NCI-H1436 treated with DMSO at 0.1 percent for 48 hours (cell line): Measurements from ENCODE around the gene ADARB2.

Experiments
- DNase-seq: peaks from one replicate; lab custom pipeline; 2025; lab: John Stamatoyannopoulos, UW

Gene ADARB2

DNA sequence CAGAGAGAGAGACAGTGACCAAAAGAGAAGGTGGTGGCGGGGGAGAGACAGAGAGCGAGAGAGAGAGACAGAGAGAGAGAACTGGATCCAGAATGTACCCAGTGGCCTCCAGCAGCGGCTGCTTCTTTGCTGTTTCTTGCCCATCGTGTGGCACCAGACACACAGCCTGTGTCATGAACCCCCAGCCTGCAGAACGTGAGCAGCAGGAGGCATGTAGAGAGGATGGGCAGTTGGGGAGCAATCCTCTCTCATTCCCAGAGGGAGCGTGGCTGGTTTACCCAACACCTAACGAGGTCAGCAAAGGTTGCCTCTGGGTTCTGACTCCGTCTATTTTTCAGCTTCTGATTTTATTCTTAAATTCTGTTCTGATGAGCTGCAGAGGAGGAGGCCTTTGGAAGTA lies 168.1 kb downstream of the ADARB2 start:
- DNase-seq = no peak

DNA sequence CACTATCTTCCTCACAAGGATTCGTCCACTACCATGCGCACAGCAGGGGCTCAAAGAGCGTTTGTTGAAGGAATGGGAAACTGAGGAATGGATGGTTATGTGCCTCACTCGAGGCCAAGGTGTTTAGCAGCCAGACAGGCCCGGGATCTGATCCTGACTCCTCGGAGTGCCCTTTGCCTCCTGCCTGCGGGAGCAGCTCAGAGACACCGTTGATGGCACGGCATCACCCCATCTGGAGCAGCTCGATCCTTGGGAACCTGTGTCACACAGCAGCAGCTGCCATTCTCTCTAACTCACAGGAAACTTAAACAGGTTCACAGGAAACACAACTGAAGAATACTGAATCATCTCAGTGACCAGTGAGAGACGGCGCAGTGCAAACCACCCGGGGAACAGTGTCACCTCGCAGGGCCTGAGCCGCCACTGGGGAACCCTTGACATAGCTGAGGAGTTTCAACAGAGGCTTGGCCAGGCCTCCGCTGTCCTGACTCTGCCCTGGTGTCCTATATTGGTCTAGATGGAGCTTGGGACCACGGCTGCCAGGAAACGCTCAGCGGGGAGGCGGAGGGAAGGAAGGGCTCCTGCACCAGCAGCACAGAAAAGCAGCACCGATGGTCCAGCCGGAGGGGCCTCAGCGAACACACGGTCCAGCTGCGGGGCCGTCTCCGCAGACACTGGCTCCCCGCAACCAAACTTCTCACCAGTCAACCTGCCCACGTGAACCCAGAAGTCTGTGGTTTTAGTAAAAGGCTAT lies 169.4 kb downstream of the ADARB2 start:
- DNase-seq = no peak

GRCh38 chr10:1567152-1567551 lies 170.2 kb downstream of the ADARB2 start:
- no peak for DNase-seq

GRCh38 chr10:1564791-1565190 lies 172.5 kb downstream of the ADARB2 start:
- DNase-seq = no peak

DNA sequence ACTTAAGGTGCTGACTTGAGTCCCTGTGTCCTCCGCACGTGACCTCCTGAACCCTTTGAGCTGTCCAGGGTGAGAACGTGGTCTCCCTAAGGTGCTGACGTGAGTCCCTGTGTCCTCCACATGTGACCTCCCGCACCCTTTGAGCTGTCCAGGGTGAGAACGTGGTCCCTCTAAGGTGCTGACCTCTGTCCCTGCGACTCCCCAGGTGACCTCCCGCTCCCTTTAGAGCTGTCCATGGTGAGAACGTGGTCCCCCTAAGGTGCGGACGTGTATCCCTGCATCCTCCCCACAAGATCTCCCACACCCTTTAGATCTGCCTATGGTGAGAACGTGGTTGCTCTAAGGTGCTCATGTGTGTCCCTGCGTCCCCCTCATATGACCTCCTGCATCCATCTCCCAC lies 174.3 kb downstream of the ADARB2 start:
- no peak for DNase-seq

- no peak for DNase-seq
Observed at GRCh38 chr10:1561731-1562337, 175.5 kb downstream of the ADARB2 start.

- DNase-seq = no peak
Observed at GRCh38 chr10:1560535-1561192, 176.7 kb downstream of the ADARB2 start.

- DNase-seq = no peak
Observed at GRCh38 chr10:1559761-1560160, 177.6 kb downstream of the ADARB2 start.

DNA sequence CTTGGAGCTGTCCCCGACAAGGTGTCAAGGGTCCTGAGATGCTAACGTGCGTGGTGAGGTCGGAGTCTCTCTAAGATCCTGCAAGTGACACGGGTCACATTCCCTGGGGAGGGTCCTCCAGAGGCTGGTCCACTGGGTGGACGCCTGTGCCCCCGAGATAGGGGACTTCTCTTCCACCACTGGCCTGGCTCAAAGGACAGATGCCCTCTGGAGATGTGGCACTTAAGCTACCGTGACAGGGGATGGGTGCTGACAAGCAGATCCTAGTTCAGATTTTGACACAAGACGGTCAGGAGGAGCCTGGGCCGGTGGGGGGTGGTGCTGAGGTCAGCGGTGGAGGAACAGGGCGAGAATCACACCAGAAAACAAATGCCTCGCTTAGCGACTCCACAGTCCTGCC lies 178.0 kb downstream of the ADARB2 start:
- no peak for DNase-seq

- no peak for DNase-seq
Observed at GRCh38 chr10:1558906-1559305, 178.4 kb downstream of the ADARB2 start.

DNA sequence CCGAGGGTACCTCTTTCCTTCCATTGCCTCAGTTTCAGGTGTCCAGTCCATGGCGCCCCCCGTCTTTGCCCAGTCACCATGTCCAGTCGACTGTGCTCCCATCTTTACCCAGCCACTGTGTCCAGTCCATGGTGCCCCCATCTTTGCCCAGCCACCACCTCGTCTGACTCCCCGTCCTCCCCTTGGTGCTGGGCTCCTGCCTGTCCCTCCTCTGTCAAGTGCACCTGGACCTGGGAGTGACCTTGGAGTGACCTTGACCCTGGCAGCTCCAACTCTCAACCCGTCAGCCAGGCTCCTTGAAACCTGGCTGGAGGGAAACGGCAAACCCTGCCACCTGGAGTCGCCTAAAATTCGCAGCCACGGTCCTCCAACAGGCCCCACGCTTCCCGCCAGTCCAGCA lies 180.2 kb downstream of the ADARB2 start:
- DNase-seq = no peak

DNA sequence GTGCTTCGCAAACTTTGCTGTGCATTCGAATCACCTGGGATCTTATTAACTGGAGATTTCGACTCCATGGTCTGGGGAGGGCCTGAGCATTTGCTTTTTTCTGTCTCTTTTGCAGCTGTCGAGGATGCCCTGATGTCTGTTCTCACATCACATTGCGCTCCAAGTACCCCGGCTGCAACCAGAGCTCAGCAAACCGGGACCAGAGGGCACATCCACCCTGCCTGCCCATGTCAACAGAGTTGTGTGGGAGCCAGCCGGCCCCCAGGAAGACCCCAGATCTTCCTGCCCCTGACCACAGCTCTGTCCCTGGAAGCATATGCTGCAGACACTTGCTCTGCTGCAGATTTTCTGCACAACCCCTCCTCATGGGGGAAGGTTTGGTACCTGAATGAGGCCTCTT lies 180.8 kb downstream of the ADARB2 start:
- no peak for DNase-seq

GRCh38 chr10:1553951-1554350 lies 183.4 kb downstream of the ADARB2 start:
- no peak for DNase-seq

DNA sequence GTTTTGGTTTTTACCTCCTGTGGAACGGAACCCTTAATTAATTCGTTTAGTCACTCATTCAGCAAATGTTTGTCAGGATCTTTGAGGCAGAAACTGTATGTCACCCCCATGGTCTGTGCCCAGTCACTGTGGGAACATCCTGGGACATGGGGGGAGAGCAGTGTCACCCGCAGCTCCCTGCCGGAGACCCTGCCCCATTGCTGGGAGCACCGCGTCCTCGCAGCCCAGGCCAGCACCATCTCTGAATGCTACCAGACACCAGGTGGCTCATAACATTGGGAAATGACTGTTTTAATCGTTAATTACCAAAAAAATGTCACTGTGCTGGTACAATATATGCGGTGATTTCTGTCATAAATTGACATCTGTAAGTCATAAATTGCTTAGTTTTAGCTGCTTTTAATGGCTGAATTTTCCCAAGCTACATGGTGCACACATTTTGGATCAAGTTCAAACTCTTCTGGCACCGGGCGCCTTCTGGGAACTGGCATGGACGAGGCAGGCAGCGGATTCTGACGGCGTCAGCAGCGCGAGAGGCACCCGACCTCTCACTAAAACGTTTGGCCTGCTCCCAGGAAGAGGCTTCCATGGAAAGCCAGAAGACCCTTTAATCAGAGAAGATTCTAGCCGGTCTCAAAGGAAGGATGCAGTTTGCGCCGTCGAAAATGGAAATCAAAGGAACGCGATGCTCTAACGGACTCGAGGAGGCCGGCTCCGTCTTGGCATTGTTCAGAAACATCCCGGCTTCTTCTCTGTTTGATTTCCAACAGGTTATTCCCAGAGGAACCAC lies 184.2 kb downstream of the ADARB2 start:
- DNase-seq = no peak

GRCh38 chr10:1552406-1552805 lies 184.9 kb downstream of the ADARB2 start:
- DNase-seq = no peak

- DNase-seq = no peak
Observed at GRCh38 chr10:1551636-1552338, 185.5 kb downstream of the ADARB2 start.

- DNase-seq = no peak
Observed at GRCh38 chr10:1550616-1551015, 186.7 kb downstream of the ADARB2 start.

- peak; percentile 19 for DNase-seq
Observed at GRCh38 chr10:1550291-1550595, 187.1 kb downstream of the ADARB2 start.

GRCh38 chr10:1549591-1550290 lies 187.6 kb downstream of the ADARB2 start:
- DNase-seq = no peak

GRCh38 chr10:1548596-1548995 lies 188.7 kb downstream of the ADARB2 start:
- DNase-seq = no peak

- no peak for DNase-seq
Observed at GRCh38 chr10:1548146-1548545, 189.2 kb downstream of the ADARB2 start.
